IMR-90 (cell line): Measurements from ENCODE around the gene VRK2. TPM values are rescaled to one million over a fixed set of nuclear protein-coding genes. Genes with fewer than 3 reads are reported as not detected.
A peak's percentile ranks its signal among the peaks of the same experiment; 100 is the strongest.

Experiments
- ATAC-seq: fragments of 200-7000 bp; cut with Tn5 transposase; 2 replicates; pipeline ENCODE4 v1.9.1; 2020; ENCODE audit warnings: low read depth, mild to moderate bottlenecking, moderate library complexity
- BruUV-seq: library from RNA; stranded (reverse); fragments of 400-500 nt; replicated peaks from 2 replicates; lab custom pipeline; 2021; lab: Mats Ljungman, UMichigan
- CTCF ChIA-PET: fragments of 300-600 bp; formaldehyde crosslinking; extraction: SDS; loops from one replicate; lab custom pipeline; 2021; ENCODE audit warnings: antibody characterized with exemption; lab: Yijun Ruan, JAX
- POLR2A ChIA-PET: fragments of 300-600 bp; sonication (Branson Sonifier 250); formaldehyde crosslinking; loops from one replicate; lab custom pipeline; 2022; ENCODE audit warnings: antibody characterized with exemption; ENCODE audit not compliant: unreplicated experiment; lab: Charles Lee
- DNase-seq: peaks from one replicate; pipeline ENCODE4 v3.0.0; 2013
- H2AFZ ChIP-seq: replicated peaks from 2 replicates; pipeline ENCODE3; 2013; ENCODE audit warnings: low read length, mild to moderate bottlenecking; ENCODE audit not compliant: poor library complexity
- H2AK5ac ChIP-seq: 2 replicates; pipeline ENCODE4 v1.6.1; 2013; ENCODE audit warnings: low read depth, low read length, inconsistent platforms
- H2AK9ac ChIP-seq: replicated peaks from 2 replicates; pipeline ENCODE3; 2013; ENCODE audit warnings: mild to moderate bottlenecking, low read depth, low read length, moderate library complexity; ENCODE audit not compliant: poor library complexity
- H2BK120ac ChIP-seq: 2 replicates; pipeline ENCODE4 v1.6.1; 2013; ENCODE audit warnings: low read depth, low read length, inconsistent platforms
- H2BK15ac ChIP-seq: 3 replicates; pipeline ENCODE4 v1.6.1; 2013; ENCODE audit warnings: low read depth, low read length, inconsistent platforms
- H2BK20ac ChIP-seq: 2 replicates; pipeline ENCODE4 v1.6.1; 2013; ENCODE audit warnings: low read depth, mild to moderate bottlenecking, inconsistent platforms, low read length, moderate library complexity
- H2BK5ac ChIP-seq: 2 replicates; pipeline ENCODE4 v1.6.1; 2013; ENCODE audit warnings: mild to moderate bottlenecking, low read depth, low read length, inconsistent platforms; ENCODE audit not compliant: poor library complexity, severe bottlenecking
- H3K14ac ChIP-seq: replicated peaks from 2 replicates; pipeline ENCODE4 v1.6.1; 2013; ENCODE audit warnings: low read depth, low read length, inconsistent platforms
- H3K18ac ChIP-seq: 2 replicates; pipeline ENCODE4 v1.6.1; 2013; ENCODE audit warnings: low read depth, low read length, control low read depth
- H3K23ac ChIP-seq: 2 replicates; pipeline ENCODE4 v1.6.1; 2013; ENCODE audit warnings: low read depth, low read length, inconsistent platforms
- H3K27ac ChIP-seq: 2 replicates; pipeline ENCODE4 v1.5.1; 2013; ENCODE audit warnings: mild to moderate bottlenecking, control low read depth, low read length; ENCODE audit not compliant: insufficient read depth
- H3K27me3 ChIP-seq: 2 replicates; pipeline ENCODE4 v1.6.1; 2013; ENCODE audit warnings: low read length; ENCODE audit not compliant: control insufficient read depth, insufficient read depth
- H3K36me3 ChIP-seq: 2 replicates; pipeline ENCODE4 v1.6.1; 2013; ENCODE audit warnings: low read length, mixed read lengths; ENCODE audit not compliant: control insufficient read depth, insufficient read depth
- H3K4ac ChIP-seq: 2 replicates; pipeline ENCODE4 v1.6.1; 2013; ENCODE audit warnings: low read depth, low read length, inconsistent platforms
- H3K4me1 ChIP-seq: 2 replicates; pipeline ENCODE4 v1.6.1; 2013; ENCODE audit warnings: low read length, mixed read lengths; ENCODE audit not compliant: control insufficient read depth, insufficient read depth
- H3K4me2 ChIP-seq: 2 replicates; pipeline ENCODE4 v1.6.1; 2013; ENCODE audit warnings: low read depth, mild to moderate bottlenecking, control low read depth, low read length, moderate library complexity
- H3K4me3 ChIP-seq: 2 replicates; pipeline ENCODE4 v1.5.1; 2013; ENCODE audit warnings: low read depth, mild to moderate bottlenecking, control low read depth, low read length, moderate library complexity; ENCODE audit not compliant: insufficient read depth
- H3K56ac ChIP-seq: 2 replicates; pipeline ENCODE4 v1.6.1; 2013; ENCODE audit warnings: low read length, inconsistent platforms; ENCODE audit not compliant: insufficient read depth; ENCODE audit errors: extremely low read depth
- H3K79me1 ChIP-seq, 2 experiments: 2 replicates each; pipeline ENCODE4 v1.6.1; 2013; ENCODE audit warnings: low read length in 2 of 2, inconsistent platforms in 1 of 2, low read depth in 1 of 2
- H3K9ac ChIP-seq: 2 replicates; pipeline ENCODE4 v1.6.1; 2013; ENCODE audit warnings: low read depth, low read length, control low read depth
- H3K9me1 ChIP-seq: 2 replicates; pipeline ENCODE4 v1.6.1; 2013; ENCODE audit warnings: low read length, inconsistent platforms; ENCODE audit not compliant: insufficient read depth
- H3K9me3 ChIP-seq: 2 replicates; pipeline ENCODE4 v1.6.1; 2013; ENCODE audit warnings: low read length; ENCODE audit not compliant: control insufficient read depth, insufficient read depth
- H4K20me1 ChIP-seq: 2 replicates; pipeline ENCODE4 v1.6.1; 2013; ENCODE audit warnings: low read length, inconsistent platforms; ENCODE audit not compliant: insufficient read depth
- H4K5ac ChIP-seq: 2 replicates; pipeline ENCODE4 v1.6.1; 2013; ENCODE audit warnings: mild to moderate bottlenecking, low read depth, low read length, control low read depth
- H4K8ac ChIP-seq, 2 experiments: 2 replicates each; pipeline ENCODE4 v1.6.1; 2013; ENCODE audit warnings: low read depth in 2 of 2, low read length in 2 of 2, control low read depth in 1 of 2, inconsistent platforms in 1 of 2
- H4K91ac ChIP-seq: 2 replicates; pipeline ENCODE4 v1.6.1; 2013; ENCODE audit warnings: low read depth, low read length, inconsistent platforms; ENCODE audit not compliant: insufficient read depth
- CEBPB ChIP-seq: IDR thresholded peaks from 2 replicates; pipeline ENCODE4 v1.6.1; 2012; ENCODE audit warnings: low read depth, low read length, improper control_type of control experiment
- CTCF ChIP-seq: conservative IDR thresholded peaks from 2 replicates; pipeline ENCODE4 v1.5.1; 2012; ENCODE audit warnings: mild to moderate bottlenecking, low read depth, low read length, improper control_type of control experiment
- FOS ChIP-seq: fragments of 150-350 bp; IDR thresholded peaks from 2 replicates; pipeline ENCODE4 v1.6.1; 2016; ENCODE audit warnings: low read depth, low read length
- RAD21 ChIP-seq: IDR thresholded peaks from 2 replicates; pipeline ENCODE4 v1.6.1; 2012; ENCODE audit warnings: low read length, improper control_type of control experiment
- WGBS, 2 experiments: methylation state at CpG; one replicate each; pipeline versions ENCODE4 v1.1.5 to v1.1.7; 2013; ENCODE audit warnings: missing lambda C conversion rate in 2 of 2; ENCODE audit not compliant: insufficient read length in 1 of 2; ENCODE audit errors: extremely low coverage in 2 of 2; 5-methylcytosine and 5-hydroxymethylcytosine counted together
- dilution Hi-C: fragments of 300-500 bp; cut with HindIII; formaldehyde crosslinking; loops from one replicate; pipeline ENCODE4 v1.14.3; 2018; ENCODE audit warnings: low sequenced_read_pairs; ENCODE audit not compliant: unreplicated experiment
- in situ Hi-C: fragments of 300-500 bp; cut with MboI; formaldehyde crosslinking; loops from 3 replicates; pipeline ENCODE4 v1.14.3; 2019; ENCODE audit warnings: low sequenced_read_pairs, inconsistent platforms, mixed read lengths
- intact Hi-C: fragments of 100-400 bp; cut with micrococcal nuclease; formaldehyde crosslinking; loops from 2 replicates; pipeline ENCODE4 v1.10.0; 2022
- polyA plus RNA-seq, 3 experiments: library from polyadenylated mRNA; depleted of rRNA; stranded (reverse); fragments of >200 nt; gene quantifications; 2 replicates each; pipeline ENCODE4 v1.2.3, GENCODE V29; 2012; ENCODE audit warnings: low replicate concordance in 1 of 3
- total RNA-seq: library from RNA; depleted of rRNA; stranded (reverse); fragments of >200 nt; gene quantifications from 2 replicates; pipeline ENCODE4 v1.2.3, GENCODE V29; 2012

The VRK2 gene
- total and polyA plus RNA-seq, 2 of the 4 experiments (the other 2 are of a cell fraction): 12.2 to 22.8 TPM

- H2AK5ac ChIP-seq: no peak overlapping the region
- intact Hi-C loops: no loop called here
- no TSS peak for BruUV-seq
- in situ Hi-C loops: no loop called here
- no peak overlapping the region for H2AK9ac ChIP-seq
- H2BK20ac ChIP-seq: peak overlapping the region; percentile 54; the same call in 1 of the 2 replicates
- DNase-seq: peak; percentile 84
- H2BK120ac ChIP-seq: no peak overlapping the region
- H2AFZ ChIP-seq: no peak overlapping the region
- no peak overlapping the region for H3K14ac ChIP-seq
- dilution Hi-C loops: no loop called here
- no peak overlapping the region for H3K9ac ChIP-seq
- H3K27me3 ChIP-seq: no peaks in the 10 kb centered on the region
- CTCF ChIA-PET: interaction anchor here (1.1 to 1.3 kb wide), 2 partner anchors 8 to 19 kb away, joined by 3 read pairs; no protein-coding TSS in a partner anchor
- POLR2A ChIA-PET: no interaction called here
- H4K8ac ChIP-seq: peak overlapping the region; percentile 32 to 68; a peak in 2 of 4 replicates
- H3K9me1 ChIP-seq: peaks cover 2% of the 10 kb centered on the region
- H3K4me1 ChIP-seq: peaks cover 5% of the 10 kb centered on the region
- WGBS, 2 experiments: no CpG with 5 or more reads among the region's 4 CpGs
- no peak overlapping the region for H2BK15ac ChIP-seq
- TF ChIP-seq CTCF: no peak
- no peak for TF ChIP-seq RAD21
- TF ChIP-seq CEBPB: peak; percentile 90
- TF ChIP-seq FOS: 0 out of 2 replicates have a peak, but pooled peaks have one; percentile 41
- no peak overlapping the region for H3K4ac ChIP-seq
- peaks cover 8 to 10% of the 10 kb centered on the region in 2 experiments; a peak in 3 of 4 replicates for H3K79me1 ChIP-seq
- no peak overlapping the region for H3K56ac ChIP-seq
- ATAC-seq: peak; percentile 89
- H4K91ac ChIP-seq: no peak overlapping the region
- H3K4me3 ChIP-seq: no peak overlapping the region
- peaks cover 3% of the 10 kb centered on the region; the same call in 1 of the 2 replicates for H4K20me1 ChIP-seq
- H3K4me2 ChIP-seq: no peak overlapping the region
- no peak overlapping the region for H4K5ac ChIP-seq
- no peak overlapping the region for H3K18ac ChIP-seq
- no peak overlapping the region for H3K23ac ChIP-seq
- no peak overlapping the region for H3K27ac ChIP-seq
- H2BK5ac ChIP-seq: peak overlapping the region; percentile 99
- H3K9me3 ChIP-seq: no peaks in the 10 kb centered on the region
- no peaks in the 10 kb centered on the region for H3K36me3 ChIP-seq
Observed at GRCh38 chr2:58098254-58099095, 51.9 kb downstream of the VRK2 start.
